WTC11 (cell line): ENCODE results near the gene GPRIN3.

Source experiments
- ZNF263 ChIP-seq: sonication (generic); formaldehyde crosslinking; IDR thresholded peaks from 2 replicates; pipeline ENCODE4 v1.8.1; 2022; ENCODE audit warnings: low read depth, mild to moderate bottlenecking, moderate library complexity, missing genetic modification reagents
- TF ChIP-seq, protein P1 (sequence below): fragments of 200-600 bp; IDR thresholded peaks from 2 replicates; pipeline ENCODE4 v1.8.0; 2022; ENCODE audit warnings: antibody characterized with exemption

DNA sequence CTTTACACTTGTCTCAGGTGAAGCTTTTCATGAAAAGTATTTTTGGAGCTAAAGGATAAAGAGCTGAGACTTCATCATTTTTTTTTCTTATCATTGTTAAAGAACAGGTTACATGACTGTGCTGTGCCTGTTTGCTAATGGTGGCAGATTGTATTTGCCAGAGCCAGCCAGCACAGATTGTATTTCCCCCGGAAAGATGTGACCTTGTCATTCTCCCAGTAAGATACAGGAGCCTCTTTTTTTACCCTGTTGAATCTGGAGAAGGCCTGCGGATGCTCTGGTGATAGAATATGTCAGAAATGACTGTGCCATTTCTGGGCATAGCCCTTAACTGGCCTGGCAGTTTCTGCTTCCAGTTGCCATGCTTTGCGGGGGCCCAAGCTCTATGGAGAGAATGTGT lies 91.9 kb downstream of the GPRIN3 start:
- TF ChIP-seq, protein P1, sequence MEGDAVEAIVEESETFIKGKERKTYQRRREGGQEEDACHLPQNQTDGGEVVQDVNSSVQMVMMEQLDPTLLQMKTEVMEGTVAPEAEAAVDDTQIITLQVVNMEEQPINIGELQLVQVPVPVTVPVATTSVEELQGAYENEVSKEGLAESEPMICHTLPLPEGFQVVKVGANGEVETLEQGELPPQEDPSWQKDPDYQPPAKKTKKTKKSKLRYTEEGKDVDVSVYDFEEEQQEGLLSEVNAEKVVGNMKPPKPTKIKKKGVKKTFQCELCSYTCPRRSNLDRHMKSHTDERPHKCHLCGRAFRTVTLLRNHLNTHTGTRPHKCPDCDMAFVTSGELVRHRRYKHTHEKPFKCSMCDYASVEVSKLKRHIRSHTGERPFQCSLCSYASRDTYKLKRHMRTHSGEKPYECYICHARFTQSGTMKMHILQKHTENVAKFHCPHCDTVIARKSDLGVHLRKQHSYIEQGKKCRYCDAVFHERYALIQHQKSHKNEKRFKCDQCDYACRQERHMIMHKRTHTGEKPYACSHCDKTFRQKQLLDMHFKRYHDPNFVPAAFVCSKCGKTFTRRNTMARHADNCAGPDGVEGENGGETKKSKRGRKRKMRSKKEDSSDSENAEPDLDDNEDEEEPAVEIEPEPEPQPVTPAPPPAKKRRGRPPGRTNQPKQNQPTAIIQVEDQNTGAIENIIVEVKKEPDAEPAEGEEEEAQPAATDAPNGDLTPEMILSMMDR: no peak
- no peak for TF ChIP-seq ZNF263 (CRISPR knock-in tag)
